GM12878 (cell line): ENCODE measurements around the gene GRAMD1A. TPM values are rescaled to one million over a fixed set of nuclear protein-coding genes. Genes with fewer than 3 reads are reported as not detected.

Experiments
- ATAC-seq: fragments of 200-7000 bp; cut with Tn5 transposase; 3 replicates; pipeline ENCODE4 v1.9.1; 2020; ENCODE audit warnings: mild to moderate bottlenecking, moderate library complexity
- BruUV-seq: library from RNA; stranded (reverse); fragments of 400-500 nt; replicated peaks from 2 replicates; lab custom pipeline; 2021; lab: Mats Ljungman, UMichigan
- CTCF ChIA-PET: fragments of 300-600 bp; sonication (Branson Sonifier 250); formaldehyde crosslinking; extraction: SDS; loops from one replicate; lab custom pipeline; 2021; ENCODE audit warnings: inconsistent platforms; lab: Yijun Ruan, JAX
- POLR2A ChIA-PET: fragments of 350-600 bp; formaldehyde crosslinking; extraction: SDS; loops from one replicate; lab custom pipeline; 2021; ENCODE audit warnings: inconsistent platforms; lab: Charles Lee
- RAD21 ChIA-PET: fragments of 300-600 bp; sonication (Branson Sonifier 250); formaldehyde crosslinking; loops from one replicate; lab custom pipeline; 2023; ENCODE audit warnings: antibody characterized with exemption; ENCODE audit not compliant: unreplicated experiment; lab: Charles Lee
- SMC1A ChIA-PET: fragments of 300-600 bp; sonication (Branson Sonifier 250); formaldehyde crosslinking; loops from one replicate; lab custom pipeline; 2023; ENCODE audit not compliant: unreplicated experiment, uncharacterized antibody; lab: Charles Lee
- DNase-seq: peaks from one replicate; pipeline ENCODE4 v3.0.0-alpha.2; 2011; ENCODE audit warnings: low read depth, low spot score
- FAIRE-seq: peaks from 3 replicates; lab custom pipeline; 2011; peaks lifted over from hg19 to GRCh38; lab: Jason Lieb, UNC
- H2AFZ ChIP-seq: 2 replicates; pipeline ENCODE4 v1.6.0; 2011; ENCODE audit warnings: low read depth, low read length, control low read depth; ENCODE audit not compliant: control insufficient read depth
- H3K27ac ChIP-seq: 2 replicates; pipeline ENCODE4 v1.5.1; 2011; ENCODE audit warnings: control low read depth; ENCODE audit not compliant: control insufficient read depth, insufficient read depth
- H3K27me3 ChIP-seq, 2 experiments: replicated peaks in 1 of 2; 2 replicates each; pipeline versions ENCODE4 v1.6.0 to v1.6.1; 2011; ENCODE audit warnings: low read length in 1 of 2; ENCODE audit not compliant: control insufficient read depth in 2 of 2, insufficient read depth in 2 of 2
- H3K36me3 ChIP-seq, 2 experiments: 2 replicates each; pipeline ENCODE4 v1.5.1; 2011; ENCODE audit warnings: low read length in 1 of 2; ENCODE audit not compliant: control insufficient read depth in 2 of 2, insufficient read depth in 2 of 2
- H3K4me1 ChIP-seq: 2 replicates; pipeline ENCODE4 v1.6.1; 2011; ENCODE audit warnings: mild to moderate bottlenecking, low read length, moderate library complexity, mixed read lengths; ENCODE audit not compliant: control insufficient read depth, insufficient read depth
- H3K4me2 ChIP-seq: 2 replicates; pipeline ENCODE4 v1.6.0; 2011; ENCODE audit warnings: control low read depth; ENCODE audit not compliant: control insufficient read depth, insufficient read depth
- H3K4me3 ChIP-seq: fragments of 200-600 bp; sonication (generic); 2 replicates; pipeline ENCODE4 v1.5.1; 2016
- H3K79me2 ChIP-seq: 2 replicates; pipeline ENCODE4 v1.6.0; 2011; ENCODE audit warnings: low read length; ENCODE audit not compliant: control insufficient read depth, insufficient read depth
- H3K9ac ChIP-seq: 2 replicates; pipeline ENCODE4 v1.8.0; 2011; ENCODE audit warnings: low read length, control low read depth, mixed read lengths; ENCODE audit not compliant: control insufficient read depth, insufficient read depth
- H3K9me3 ChIP-seq: replicated peaks from 3 replicates; pipeline ENCODE4 v1.5.1; 2011; ENCODE audit warnings: mild to moderate bottlenecking, low read length; ENCODE audit not compliant: control insufficient read depth, insufficient read depth
- H4K20me1 ChIP-seq: 2 replicates; pipeline ENCODE4 v1.6.0; 2011; ENCODE audit not compliant: control insufficient read depth, insufficient read depth
- FOXK2 ChIP-seq: fragments of 450-650 bp; IDR thresholded peaks from 2 replicates; pipeline ENCODE4 v1.6.1; 2017; ENCODE audit warnings: mild to moderate bottlenecking, moderate library complexity
- IRF5 ChIP-seq: fragments of 450-650 bp; IDR thresholded peaks from 2 replicates; pipeline ENCODE4 v1.6.1; 2017; ENCODE audit warnings: borderline replicate concordance
- MTA3 ChIP-seq: IDR thresholded peaks from 2 replicates; pipeline ENCODE4 v1.6.1; 2012; ENCODE audit warnings: low read length, inconsistent platforms, borderline replicate concordance
- RUNX3 ChIP-seq: IDR thresholded peaks from 2 replicates; pipeline ENCODE4 v1.6.1; 2012; ENCODE audit warnings: low read length, inconsistent platforms
- ZBED1 ChIP-seq: IDR thresholded peaks from 2 replicates; pipeline ENCODE4 v1.6.1; 2016; ENCODE audit warnings: borderline replicate concordance
- WGBS: methylation state at CpG from one replicate; pipeline ENCODE4 v1.1.6; 2016; ENCODE audit warnings: low lambda C conversion rate; ENCODE audit not compliant: insufficient replicate concordance, insufficient coverage; ENCODE audit errors: missing lambda C conversion rate; 5-methylcytosine and 5-hydroxymethylcytosine counted together
- in situ Hi-C: fragments of 300-500 bp; cut with MboI; formaldehyde crosslinking; loops from 9 replicates; pipeline ENCODE4 v1.14.3; 2018; ENCODE audit warnings: mixed read lengths
- intact Hi-C: fragments of 100-400 bp; cut with micrococcal nuclease; formaldehyde crosslinking; loops from one replicate; pipeline ENCODE4 v1.14.2; 2022; ENCODE audit not compliant: unreplicated experiment
- polyA plus RNA-seq, 11 experiments: library from polyadenylated mRNA; depleted of rRNA in 4 of 11; unstranded in 6 of 11; stranded (reverse) in 5 of 11; fragments of >200 nt; fragmentation: Nextera tagmentation in 4 of 11; fragmentation: Illumina TruSeq in 1 of 11; extraction: Ambion mirVana in 4 of 11; extraction: Trizol in 1 of 11; gene quantifications; 1 replicate in 1 of 11; 2 replicates in 10 of 11; pipeline versions ENCODE4 v1.2.1 to v1.2.3, GENCODE V29; 2011 to 2016; ENCODE audit warnings: inconsistent platforms in 2 of 11, missing spikeins in 2 of 11, low read depth in 1 of 11
- total RNA-seq, 4 experiments: library from RNA; depleted of rRNA in 3 of 4; stranded (reverse); fragments of >200 nt in 3 of 4; fragmentation: Illumina TruSeq in 1 of 4; extraction: Trizol in 1 of 4; gene quantifications; 2 replicates each; pipeline versions ENCODE4 v1.2.1 to v1.2.3, GENCODE V29; 2013 to 2021

GRAMD1A gene
- total and polyA plus RNA-seq, 10 of the 15 experiments (the other 5 are each of a cell fraction or from before 2014, with no cell fraction given): 0.79 to 73.6 (median 35.3) TPM

GRCh38 chr19:35074426-35075201 is 74.5 kb downstream of the GRAMD1A start:
- H3K9ac ChIP-seq: no peak overlapping the region
- no peaks in the 10 kb centered on the region for H3K79me2 ChIP-seq
- intact Hi-C loops (no loop called here), in situ Hi-C loops (no loop called here)
- BruUV-seq: no TSS peak
- no peaks in the 10 kb centered on the region for H3K4me1 ChIP-seq
- FAIRE-seq (no peak), DNase-seq (no peak)
- POLR2A ChIA-PET: no interaction called here
- SMC1A ChIA-PET: interaction anchor here (0.6 kb wide), 1 partner anchor 67 kb away, joined by 5 read pairs; no protein-coding TSS in a partner anchor
- H3K27me3 ChIP-seq: peaks cover 0 to 1% of the 10 kb centered on the region in 2 experiments; a peak in 1 of 4 replicates
- H3K36me3 ChIP-seq: no peaks in the 10 kb centered on the region
- H3K4me3 ChIP-seq: no peak overlapping the region
- no peak overlapping the region for H3K4me2 ChIP-seq
- CTCF ChIA-PET: no interaction called here
- no peaks in the 10 kb centered on the region; the same call in 2 of the 3 replicates for H3K9me3 ChIP-seq
- H3K27ac ChIP-seq: no peak overlapping the region
- no peak overlapping the region for H2AFZ ChIP-seq
- 20% methylated on average over 17 of the region's 21 CpGs for WGBS
- no peak for TF ChIP-seq IRF5
- TF ChIP-seq MTA3: no peak
- TF ChIP-seq ZBED1: no peak
- no peak for TF ChIP-seq RUNX3
- TF ChIP-seq FOXK2: no peak
- TF ChIP-seq, all 136 proteins: peak for 0
- no peaks in the 10 kb centered on the region for H4K20me1 ChIP-seq
- ATAC-seq: no peak
- RAD21 ChIA-PET: no interaction called here
